GM19025 (cell line): ENCODE data around the gene PCDHA9.
"Not testable (repeated sequence)": the region's sequence is repeated elsewhere in the genome, so short reads cannot be mapped to it uniquely, and the experiment has no call there.

ENCODE experiments used
- ATAC-seq: cut with Tn5 transposase; IDR thresholded peaks from one replicate; pipeline ENCODE4 v1.9.1; 2021; ENCODE audit warnings: mild to moderate bottlenecking, low read depth, moderate library complexity; ENCODE audit not compliant: unreplicated experiment

The PCDHA9 gene

DNA sequence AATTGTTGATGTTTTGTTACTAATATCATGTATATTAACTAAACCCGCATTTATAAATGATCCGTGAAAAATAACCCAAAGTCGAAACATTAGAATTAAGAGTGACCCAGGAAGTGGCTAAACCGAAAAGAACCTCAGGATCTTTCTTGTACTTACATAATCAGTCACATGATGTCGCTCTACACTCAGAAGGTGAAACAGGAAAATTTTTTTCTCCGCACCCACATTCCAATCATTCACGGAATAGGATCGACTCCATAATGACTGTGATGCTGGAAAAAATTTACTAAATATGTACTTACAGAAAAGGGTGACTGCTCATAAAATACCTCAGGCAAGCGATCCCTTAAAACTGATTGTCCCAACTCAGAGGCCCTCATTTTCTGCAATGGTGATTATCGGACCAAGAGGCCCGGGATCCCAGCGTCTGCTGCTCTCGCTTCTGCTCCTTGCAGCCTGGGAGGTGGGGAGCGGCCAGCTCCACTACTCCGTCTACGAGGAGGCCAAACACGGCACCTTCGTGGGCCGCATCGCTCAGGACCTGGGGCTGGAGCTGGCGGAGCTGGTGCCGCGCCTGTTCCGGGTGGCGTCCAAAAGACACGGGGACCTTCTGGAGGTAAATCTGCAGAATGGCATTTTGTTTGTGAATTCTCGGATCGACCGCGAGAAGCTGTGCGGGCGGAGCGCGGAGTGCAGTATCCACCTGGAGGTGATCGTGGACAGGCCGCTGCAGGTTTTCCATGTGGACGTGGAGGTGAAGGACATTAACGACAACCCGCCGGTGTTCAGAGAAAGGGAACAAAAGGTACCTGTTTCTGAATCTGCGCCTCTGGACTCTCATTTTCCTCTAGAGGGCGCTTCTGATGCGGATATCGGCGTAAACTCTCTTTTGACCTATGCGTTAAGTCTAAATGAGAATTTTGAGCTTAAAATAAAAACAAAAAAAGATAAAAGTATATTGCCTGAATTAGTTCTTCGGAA, 27.2 kb downstream of the PCDHA9 start, which contains the start of gene PCDHA12:
TSS of gene PCDHA12 (plus strand) at position 224 of the 981 bp plus-strand sequence. CDS start at position 389, 165 bp downstream.
- ATAC-seq = no peak

DNA sequence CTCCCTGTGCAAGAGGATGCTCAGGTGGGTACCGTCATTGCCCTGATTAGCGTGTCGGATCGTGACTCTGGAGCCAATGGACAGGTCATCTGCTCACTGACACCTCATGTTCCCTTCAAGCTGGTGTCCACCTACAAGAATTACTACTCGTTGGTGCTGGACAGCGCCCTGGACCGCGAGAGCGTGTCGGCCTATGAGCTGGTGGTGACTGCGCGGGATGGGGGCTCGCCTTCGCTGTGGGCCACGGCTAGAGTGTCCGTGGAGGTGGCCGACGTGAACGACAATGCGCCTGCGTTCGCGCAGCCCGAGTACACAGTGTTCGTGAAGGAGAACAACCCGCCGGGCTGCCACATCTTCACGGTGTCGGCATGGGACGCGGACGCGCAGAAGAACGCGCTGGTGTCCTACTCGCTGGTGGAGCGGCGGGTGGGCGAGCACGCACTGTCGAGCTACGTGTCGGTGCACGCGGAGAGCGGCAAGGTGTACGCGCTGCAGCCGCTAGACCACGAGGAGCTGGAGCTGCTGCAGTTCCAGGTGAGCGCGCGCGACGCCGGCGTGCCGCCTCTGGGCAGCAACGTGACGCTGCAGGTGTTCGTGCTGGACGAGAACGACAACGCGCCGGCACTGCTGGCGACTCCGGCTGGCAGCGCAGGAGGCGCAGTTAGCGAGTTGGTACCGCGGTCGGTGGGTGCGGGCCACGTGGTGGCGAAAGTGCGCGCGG, 28.5 kb downstream of the PCDHA9 start:
- ATAC-seq = not testable (repeated sequence)

DNA sequence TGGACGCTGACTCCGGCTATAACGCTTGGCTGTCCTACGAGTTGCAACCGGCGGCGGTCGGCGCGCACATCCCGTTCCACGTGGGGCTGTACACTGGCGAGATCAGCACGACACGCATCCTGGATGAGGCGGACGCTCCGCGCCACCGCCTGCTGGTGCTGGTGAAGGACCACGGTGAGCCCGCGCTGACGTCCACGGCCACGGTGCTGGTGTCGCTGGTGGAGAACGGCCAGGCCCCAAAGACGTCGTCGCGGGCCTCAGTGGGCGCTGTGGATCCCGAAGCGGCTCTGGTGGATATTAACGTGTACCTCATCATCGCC, 29.0 kb downstream of the PCDHA9 start:
- ATAC-seq = no peak

DNA sequence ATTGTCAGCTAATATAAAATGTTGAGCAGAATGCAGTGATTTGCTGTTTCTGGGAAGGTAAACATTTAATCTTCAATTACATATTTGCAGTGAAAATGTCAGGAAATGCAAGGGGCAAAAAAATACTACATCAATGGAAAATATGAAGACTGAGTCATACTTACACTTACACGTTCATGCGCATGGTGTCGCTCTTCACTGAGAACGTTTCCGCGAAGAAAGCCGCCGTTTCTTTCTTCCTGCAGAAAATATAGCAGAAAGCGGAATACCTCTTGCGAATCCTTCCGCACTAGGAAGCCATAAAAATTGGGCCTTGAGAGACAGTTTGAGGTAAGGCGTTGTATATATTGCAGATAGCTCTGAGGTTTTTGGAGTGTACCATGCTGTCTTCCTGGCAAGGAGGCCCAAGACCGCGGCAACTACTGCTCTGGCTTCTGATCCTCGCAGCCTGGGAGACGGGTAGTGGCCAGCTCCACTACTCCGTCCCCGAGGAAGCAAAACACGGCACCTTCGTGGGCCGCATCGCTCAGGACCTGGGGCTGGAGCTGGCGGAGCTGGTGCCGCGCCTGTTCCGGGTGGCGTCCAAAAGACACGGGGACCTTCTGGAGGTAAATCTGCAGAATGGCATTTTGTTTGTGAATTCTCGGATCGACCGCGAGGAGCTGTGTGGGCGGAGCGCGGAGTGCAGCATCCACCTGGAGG, 33.9 kb downstream of the PCDHA9 start, which contains the start of gene PCDHA13:
TSS of gene PCDHA13 (plus strand) at position 236 of the 702 bp plus-strand sequence. CDS start at position 381, 145 bp downstream.
- ATAC-seq = no peak

DNA sequence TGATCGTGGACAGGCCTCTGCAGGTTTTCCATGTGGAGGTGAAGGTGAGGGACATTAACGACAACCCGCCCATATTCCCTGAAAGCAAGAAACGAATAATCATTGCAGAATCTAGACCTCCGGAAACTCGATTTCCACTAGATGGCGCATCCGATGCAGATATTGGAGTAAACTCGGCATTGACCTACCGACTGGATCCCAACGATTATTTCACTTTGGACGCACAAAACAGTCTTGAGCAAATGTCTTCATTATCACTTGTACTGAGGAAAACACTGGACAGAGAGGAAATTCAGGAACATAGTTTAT, 34.4 kb downstream of the PCDHA9 start:
- ATAC-seq = no peak

DNA sequence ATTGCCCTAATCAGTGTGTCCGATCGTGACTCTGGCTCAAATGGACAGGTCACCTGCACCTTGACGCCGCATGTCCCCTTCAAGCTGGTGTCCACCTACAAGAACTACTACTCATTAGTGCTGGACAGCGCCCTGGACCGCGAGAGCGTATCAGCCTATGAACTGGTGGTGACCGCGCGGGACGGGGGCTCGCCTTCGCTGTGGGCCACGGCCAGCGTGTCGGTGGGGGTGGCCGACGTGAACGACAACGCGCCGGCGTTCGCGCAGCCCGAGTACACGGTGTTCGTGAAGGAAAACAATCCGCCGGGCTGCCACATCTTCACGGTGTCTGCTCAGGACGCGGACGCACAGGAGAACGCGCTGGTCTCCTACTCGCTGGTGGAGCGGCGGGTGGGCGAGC, 35.2 kb downstream of the PCDHA9 start:
- ATAC-seq = no peak

DNA sequence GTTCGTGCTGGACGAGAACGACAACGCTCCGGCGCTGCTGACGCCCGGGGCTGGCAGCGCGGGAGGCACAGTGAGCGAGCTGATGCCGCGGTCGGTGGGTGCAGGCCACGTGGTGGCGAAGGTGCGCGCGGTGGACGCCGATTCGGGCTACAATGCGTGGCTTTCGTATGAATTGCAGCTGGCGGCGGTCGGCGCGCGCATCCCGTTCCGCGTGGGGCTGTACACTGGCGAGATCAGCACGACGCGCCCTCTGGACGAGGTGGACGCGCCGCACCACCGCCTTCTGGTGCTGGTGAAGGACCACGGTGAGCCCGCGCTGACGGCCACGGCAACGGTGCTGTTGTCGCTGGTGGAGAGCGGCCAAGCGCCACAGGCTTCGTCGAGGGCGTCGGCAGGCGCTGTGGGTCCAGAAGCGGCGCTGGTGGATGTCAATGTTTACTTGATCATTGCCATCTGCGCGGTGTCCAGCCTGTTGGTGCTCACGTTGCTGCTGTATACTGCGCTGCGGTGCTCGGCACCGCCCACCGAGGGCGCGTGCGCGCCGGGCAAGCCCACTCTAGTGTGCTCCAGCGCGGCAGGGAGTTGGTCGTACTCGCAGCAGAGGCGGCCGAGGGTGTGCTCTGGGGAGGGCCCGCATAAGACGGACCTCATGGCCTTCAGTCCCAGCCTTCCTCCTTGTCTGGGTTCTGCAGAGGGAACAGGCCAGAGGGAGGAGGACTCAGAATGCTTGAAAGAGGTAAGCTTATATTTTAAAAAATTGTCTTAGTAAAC, 35.9 kb downstream of the PCDHA9 start:
- ATAC-seq = no peak
